Smooth muscle cell (in vitro differentiated cells): Measurements from ENCODE around the gene PARN. TPM values are rescaled to one million over a fixed set of nuclear protein-coding genes. Genes with fewer than 3 reads are reported as not detected.
"Not testable (repeated sequence)": the region's sequence is repeated elsewhere in the genome, so short reads cannot be mapped to it uniquely, and the experiment has no call there.

Experiments used
- DNase-seq: peaks from one replicate; lab custom pipeline; 2025; ENCODE audit not compliant: unreplicated experiment; lab: John Stamatoyannopoulos, UW
- H2AFZ ChIP-seq: fragments of 200-600 bp; sonication (generic); 2 replicates; pipeline ENCODE4 v1.6.0; 2016; ENCODE audit warnings: antibody characterized with exemption, low read depth, mild to moderate bottlenecking
- H3F3A ChIP-seq: fragments of 200-600 bp; sonication (generic); 2 replicates; pipeline ENCODE4 v1.6.0; 2017; ENCODE audit warnings: antibody characterized with exemption, low read depth
- H3K27ac ChIP-seq: fragments of 200-600 bp; sonication (generic); 2 replicates; pipeline ENCODE4 v1.5.1; 2016; ENCODE audit warnings: low read depth, mild to moderate bottlenecking
- H3K27me3 ChIP-seq: fragments of 200-600 bp; sonication (generic); 2 replicates; pipeline ENCODE4 v1.6.1; 2016; ENCODE audit warnings: low read depth, mild to moderate bottlenecking
- H3K36me3 ChIP-seq: fragments of 200-600 bp; sonication (generic); 2 replicates; pipeline ENCODE4 v1.5.1; 2016; ENCODE audit warnings: low read depth
- H3K4me1 ChIP-seq: fragments of 200-600 bp; sonication (generic); 2 replicates; pipeline ENCODE4 v1.5.1; 2016; ENCODE audit warnings: low read depth
- H3K4me2 ChIP-seq: fragments of 200-600 bp; sonication (generic); 2 replicates; pipeline ENCODE4 v1.6.0; 2016; ENCODE audit warnings: mild to moderate bottlenecking
- H3K4me3 ChIP-seq: fragments of 200-600 bp; sonication (generic); 2 replicates; pipeline ENCODE4 v1.5.1; 2016; ENCODE audit warnings: mild to moderate bottlenecking
- H3K79me2 ChIP-seq: fragments of 200-600 bp; sonication (generic); 2 replicates; pipeline ENCODE4 v1.6.0; 2016; ENCODE audit warnings: low read depth, mild to moderate bottlenecking
- H3K9ac ChIP-seq: fragments of 200-600 bp; sonication (generic); 2 replicates; pipeline ENCODE4 v1.6.0; 2016; ENCODE audit warnings: low read depth
- H3K9me3 ChIP-seq: fragments of 200-600 bp; sonication (generic); replicated peaks from 2 replicates; pipeline ENCODE4 v1.5.1; 2016; ENCODE audit warnings: low read depth
- H4K20me1 ChIP-seq: fragments of 200-600 bp; sonication (generic); 2 replicates; pipeline ENCODE4 v1.6.0; 2016; ENCODE audit warnings: low read depth
- WGBS: methylation state at CpG from one replicate; pipeline ENCODE4 v1.1.7; 2016; ENCODE audit warnings: low lambda C conversion rate; 5-methylcytosine and 5-hydroxymethylcytosine counted together
- polyA plus RNA-seq: library from polyadenylated mRNA; unstranded; fragments of >200 nt; fragmentation: Nextera tagmentation; extraction: Ambion mirVana; gene quantifications from 2 replicates; pipeline ENCODE4 v1.2.1, GENCODE V29; 2016
- total RNA-seq: library from RNA; depleted of rRNA; stranded (reverse); fragments of >200 nt; gene quantifications from 2 replicates; pipeline ENCODE4 v1.2.3, GENCODE V29; 2014
- TF ChIP-seq, protein P1 (sequence below): fragments of 200-600 bp; sonication (generic); IDR thresholded peaks from 2 replicates; pipeline ENCODE4 v1.5.1; 2017; ENCODE audit warnings: borderline replicate concordance, mild to moderate bottlenecking, antibody characterized with exemption; ENCODE audit not compliant: insufficient read depth, poor library complexity, severe bottlenecking

Gene PARN
- total and polyA plus RNA-seq, 2 experiments from 2014 or later, result 22.2 to 24.6 TPM

DNA sequence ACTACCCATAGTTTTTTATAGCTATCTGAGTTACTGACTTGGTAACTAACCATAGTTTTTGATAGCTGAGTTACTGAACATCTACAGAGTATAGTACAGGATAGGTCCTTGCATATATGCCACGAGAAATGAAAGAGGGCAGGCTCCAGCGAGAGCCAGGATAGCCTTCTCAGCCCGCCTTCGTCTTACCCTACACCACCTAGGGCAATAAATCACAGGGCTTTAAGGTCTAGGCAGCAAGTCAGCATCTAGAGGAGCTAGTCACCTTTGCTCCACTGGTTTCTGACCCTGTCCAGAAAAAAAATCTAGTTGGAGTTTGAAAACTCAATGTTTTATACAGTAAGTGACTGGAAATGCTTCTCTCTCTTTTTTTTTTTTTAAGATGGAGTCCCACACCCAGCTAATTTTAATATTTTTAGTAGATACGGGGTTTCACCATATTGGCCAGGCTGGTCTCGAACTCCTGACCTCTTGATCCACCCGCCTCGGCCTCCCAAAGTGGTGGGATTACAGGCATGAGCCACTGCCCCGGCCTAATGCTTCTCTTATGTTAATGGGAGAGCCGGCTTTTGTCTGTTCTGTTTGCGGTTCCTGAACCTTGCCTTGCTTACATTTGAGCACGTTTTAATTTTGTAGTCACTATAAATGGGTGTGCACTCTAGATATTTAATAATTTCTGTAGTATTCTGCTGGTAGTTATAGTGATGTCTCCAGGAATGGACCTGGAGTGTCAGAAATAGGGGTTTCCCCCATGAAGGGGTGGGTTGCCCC is 5.5 kb upstream of the PARN start:
- Histone ChIP-seq H3K36me3 (no peaks in the 10 kb centered on the region), H3K27ac (peak overlapping the region; percentile 13), H3K9me3 (no peaks in the 10 kb centered on the region), H3K4me3 (no peak overlapping the region), H4K20me1 (peaks cover 70% of the 10 kb centered on the region), H3K4me2 (no peak overlapping the region), H3K79me2 (peaks cover 80% of the 10 kb centered on the region), H3F3A (no peaks in the 10 kb centered on the region), H2AFZ (no peak overlapping the region), H3K9ac (no peak overlapping the region), H3K4me1 (peaks cover 21% of the 10 kb centered on the region), H3K27me3 (no peaks in the 10 kb centered on the region)
- no peak for DNase-seq
- WGBS, result 75% methylated on average over 12 of the region's 12 CpGs
- TF ChIP-seq, protein P1, sequence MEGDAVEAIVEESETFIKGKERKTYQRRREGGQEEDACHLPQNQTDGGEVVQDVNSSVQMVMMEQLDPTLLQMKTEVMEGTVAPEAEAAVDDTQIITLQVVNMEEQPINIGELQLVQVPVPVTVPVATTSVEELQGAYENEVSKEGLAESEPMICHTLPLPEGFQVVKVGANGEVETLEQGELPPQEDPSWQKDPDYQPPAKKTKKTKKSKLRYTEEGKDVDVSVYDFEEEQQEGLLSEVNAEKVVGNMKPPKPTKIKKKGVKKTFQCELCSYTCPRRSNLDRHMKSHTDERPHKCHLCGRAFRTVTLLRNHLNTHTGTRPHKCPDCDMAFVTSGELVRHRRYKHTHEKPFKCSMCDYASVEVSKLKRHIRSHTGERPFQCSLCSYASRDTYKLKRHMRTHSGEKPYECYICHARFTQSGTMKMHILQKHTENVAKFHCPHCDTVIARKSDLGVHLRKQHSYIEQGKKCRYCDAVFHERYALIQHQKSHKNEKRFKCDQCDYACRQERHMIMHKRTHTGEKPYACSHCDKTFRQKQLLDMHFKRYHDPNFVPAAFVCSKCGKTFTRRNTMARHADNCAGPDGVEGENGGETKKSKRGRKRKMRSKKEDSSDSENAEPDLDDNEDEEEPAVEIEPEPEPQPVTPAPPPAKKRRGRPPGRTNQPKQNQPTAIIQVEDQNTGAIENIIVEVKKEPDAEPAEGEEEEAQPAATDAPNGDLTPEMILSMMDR, result no peak

DNA sequence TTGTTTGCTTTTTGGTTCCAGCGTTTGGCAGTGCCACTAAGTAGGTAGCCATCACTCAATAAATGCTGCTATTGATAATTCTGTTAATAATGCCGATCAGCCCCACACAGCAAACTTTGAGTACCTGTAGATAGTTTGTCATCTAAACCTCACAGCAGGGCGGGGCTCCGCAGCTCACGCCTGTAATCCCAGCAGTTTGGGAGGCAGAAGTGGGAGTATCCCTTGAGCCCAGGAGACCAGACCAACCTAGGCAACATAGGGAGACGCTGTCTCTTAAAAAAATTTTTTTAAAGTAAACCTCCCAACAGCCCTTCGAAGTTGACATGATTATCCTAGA is 4.3 kb upstream of the PARN start:
- H3K27me3 ChIP-seq, result no peaks in the 10 kb centered on the region
- peak overlapping the region; percentile 76 for H3K4me3 ChIP-seq
- no peak overlapping the region for H3K27ac ChIP-seq
- H3K9me3 ChIP-seq, result no peaks in the 10 kb centered on the region
- H3K4me2 ChIP-seq, result peak overlapping the region; percentile 87
- H3K9ac ChIP-seq, result no peak overlapping the region
- DNase-seq, result no peak
- TF ChIP-seq, protein P1, result no peak
- no peaks in the 10 kb centered on the region for H3K36me3 ChIP-seq
- H4K20me1 ChIP-seq, result peaks cover 58% of the 10 kb centered on the region
- no peak overlapping the region for H2AFZ ChIP-seq
- peaks cover 74% of the 10 kb centered on the region for H3K79me2 ChIP-seq
- H3K4me1 ChIP-seq, result peaks cover 23% of the 10 kb centered on the region
- H3F3A ChIP-seq, result no peaks in the 10 kb centered on the region
- WGBS, result 72% methylated on average over 7 of the region's 7 CpGs

DNA sequence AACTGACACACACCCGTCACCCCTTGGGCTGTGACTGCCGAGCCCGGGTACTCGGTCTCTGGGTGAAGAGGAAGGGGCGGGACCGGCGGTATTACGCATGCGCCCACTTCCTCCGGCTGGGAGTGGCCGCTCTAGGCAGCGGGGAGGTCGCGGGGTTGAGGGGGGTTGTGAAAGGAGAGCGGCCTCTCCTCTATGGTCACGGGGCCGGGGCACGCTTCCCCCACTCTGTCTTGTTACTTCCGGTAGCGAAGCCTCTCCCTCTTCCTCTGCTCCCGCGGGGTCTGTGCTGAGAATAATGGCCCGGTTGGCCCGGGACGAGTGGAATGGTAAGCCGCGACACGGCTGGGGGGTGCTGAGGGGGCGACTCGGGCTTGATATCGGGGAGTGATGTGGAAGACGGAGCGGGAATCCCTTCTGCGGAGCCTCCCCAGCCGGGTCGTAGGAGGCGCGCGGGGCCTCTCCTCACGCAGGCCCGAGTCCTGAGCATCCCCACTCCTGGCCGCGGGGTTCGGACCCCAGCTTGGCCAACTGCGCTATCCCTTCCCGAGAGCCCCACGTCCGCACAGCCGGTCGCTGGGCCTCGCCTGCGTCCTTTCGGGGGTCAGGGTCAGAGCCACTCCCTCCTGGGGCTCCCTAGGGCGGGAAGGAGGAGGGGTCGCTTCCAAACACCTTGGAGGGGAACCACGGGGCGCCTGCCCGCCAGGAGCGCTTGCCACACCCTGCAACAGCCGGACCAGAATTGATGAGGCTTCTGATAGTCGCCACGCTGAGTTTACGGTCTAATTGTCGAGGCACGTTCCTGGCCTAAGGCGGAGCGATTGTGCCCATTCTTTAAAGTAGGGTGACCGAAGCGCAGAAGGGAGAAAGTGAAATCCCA is 2.9 kb upstream of the PARN start, which contains the start of gene BFAR:
BFAR (plus strand) TSS at position 259 of the 877 bp plus-strand sequence. CDS start 11,396 bp downstream, outside the sequence.
- H3K79me2 ChIP-seq, result peaks cover 74% of the 10 kb centered on the region
- peak within 1 kb of the TSS; percentile 87 for H3K4me2 ChIP-seq
- H3K4me1 ChIP-seq, result peaks cover 30% of the 10 kb centered on the region
- no peaks in the 10 kb centered on the region for H3F3A ChIP-seq
- peak within 1 kb of the TSS; percentile 76 for H3K4me3 ChIP-seq
- H3K9me3 ChIP-seq, result no peaks in the 10 kb centered on the region
- peaks cover 44% of the 10 kb centered on the region for H4K20me1 ChIP-seq
- under 1% methylated on average over 59 of the region's 69 CpGs for WGBS
- TF ChIP-seq, protein P1, result no peak
- peak; percentile 96 for DNase-seq
- H3K27me3 ChIP-seq, result no peaks in the 10 kb centered on the region
- peak within 1 kb of the TSS; percentile 49 for H2AFZ ChIP-seq
- no peaks in the 10 kb centered on the region for H3K36me3 ChIP-seq
- peak within 1 kb of the TSS; percentile 90 for H3K27ac ChIP-seq
- H3K9ac ChIP-seq, result peak within 1 kb of the TSS; percentile 87

DNA sequence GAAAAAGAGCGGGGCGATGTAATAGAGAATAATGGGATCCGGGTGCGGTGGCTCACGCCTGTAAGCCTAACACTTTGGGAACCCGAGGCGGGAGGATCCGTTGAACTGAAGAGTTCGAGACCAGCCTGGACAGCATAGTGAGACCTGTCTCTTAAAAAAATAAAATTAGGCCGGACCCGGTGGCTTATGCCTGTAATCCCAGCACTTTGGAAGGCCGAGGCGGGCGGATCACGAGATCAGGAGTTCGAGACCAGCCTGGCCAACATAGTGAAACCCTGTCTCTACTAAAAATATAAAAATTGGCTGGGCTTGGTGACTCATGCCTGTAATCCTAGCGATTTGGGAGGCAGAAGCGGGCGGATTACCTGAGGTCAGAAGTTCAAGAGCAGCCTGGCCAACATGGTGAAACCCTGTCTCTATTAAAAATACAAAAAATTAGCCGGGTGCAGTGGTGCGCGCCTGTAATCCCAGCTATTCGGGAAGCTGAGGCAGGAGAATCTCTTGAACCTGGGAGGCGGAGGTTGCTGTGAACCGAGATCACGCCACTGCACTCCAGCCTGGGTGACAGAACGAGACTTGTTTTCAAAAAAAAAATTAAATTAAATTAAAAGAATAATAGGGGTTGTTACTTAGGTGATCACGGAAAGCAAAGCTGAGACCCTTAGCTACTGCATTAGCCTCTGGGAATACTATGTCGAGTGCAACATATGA is 715 bp upstream of the PARN start:
- not testable (repeated sequence) for H3F3A ChIP-seq, H3K27me3 ChIP-seq, H3K9ac ChIP-seq, DNase-seq, H3K9me3 ChIP-seq, H3K36me3 ChIP-seq
- peak overlapping the region; percentile 64 for H3K4me2 ChIP-seq
- H3K79me2 ChIP-seq, result peaks cover 53% of the 10 kb centered on the region
- peak overlapping the region; percentile 74 for H3K27ac ChIP-seq
- H2AFZ ChIP-seq, result peak overlapping the region; percentile 24
- peak overlapping the region; percentile 84 for H3K4me3 ChIP-seq
- H4K20me1 ChIP-seq, result peaks cover 22% of the 10 kb centered on the region
- WGBS, result 88% methylated on average over 29 of the region's 29 CpGs
- peaks cover 24% of the 10 kb centered on the region for H3K4me1 ChIP-seq
